T-helper 1 cell (primary cell): Measurements from ENCODE around the gene LIMA1.
"Not testable (repeated sequence)": the region's sequence is repeated elsewhere in the genome, so short reads cannot be mapped to it uniquely, and the experiment has no call there.

Experiments
- DNase-seq, 5 donors: peaks; one replicate each; pipeline ENCODE4 v3.0.0-alpha.2; 2012 to 2020

The LIMA1 gene

DNA sequence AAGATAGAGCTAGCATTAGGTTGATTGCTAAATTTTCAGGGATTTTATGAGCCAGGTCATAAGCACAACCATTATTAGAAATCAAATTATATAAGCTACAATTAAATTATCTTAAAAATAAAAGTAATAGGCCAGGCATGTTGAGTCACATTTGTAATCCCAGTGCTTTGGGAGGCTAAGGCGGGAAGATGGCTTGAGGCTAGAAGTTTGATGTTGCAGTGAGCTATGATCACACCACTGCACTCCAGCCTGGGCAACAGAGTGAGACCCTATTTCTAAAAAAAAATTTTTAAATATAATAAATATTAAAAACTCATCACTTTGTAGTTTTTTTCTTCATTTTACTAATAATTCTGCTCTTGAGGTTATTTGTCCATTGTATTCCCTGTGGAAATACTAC lies 1.9 kb upstream of the LIMA1 start:
- no peak for DNase-seq

DNA sequence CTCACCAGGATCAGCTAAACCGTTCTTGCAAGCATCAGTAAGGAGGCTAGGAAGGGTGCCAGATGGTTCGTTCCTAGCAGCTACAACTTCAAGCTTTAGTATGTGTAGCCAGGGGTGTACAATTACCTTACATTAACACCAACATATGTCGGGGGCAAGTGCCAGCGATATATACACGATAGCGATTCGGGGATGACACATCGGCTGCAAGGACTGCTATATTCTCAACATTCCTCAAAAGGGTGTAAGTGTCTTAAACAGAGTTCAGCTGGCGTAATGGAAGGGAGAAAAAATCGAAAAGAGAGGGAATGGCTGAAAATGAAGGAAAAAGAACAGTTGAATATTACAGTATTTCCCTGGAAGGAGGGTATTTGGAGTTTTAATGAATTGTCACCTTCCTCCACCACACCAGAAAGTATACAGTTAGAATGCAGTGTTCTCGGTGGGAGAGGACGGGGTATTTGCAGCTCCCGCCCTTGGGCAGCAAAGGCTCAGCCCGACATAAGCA lies 545 bp downstream of the LIMA1 start:
- DNase-seq = no peak

- DNase-seq = no peak
These were observed 3.8 kb downstream of the LIMA1 start for GRCh38 chr12:50279501-50279900.

GRCh38 chr12:50276912-50277671 lies 6.2 kb downstream of the LIMA1 start:
- DNase-seq = no peak

- no peak for DNase-seq
These were observed 7.3 kb downstream of the LIMA1 start for GRCh38 chr12:50276068-50276467.

- DNase-seq = no peak
These were observed 7.8 kb downstream of the LIMA1 start for GRCh38 chr12:50275556-50275955.

GRCh38 chr12:50275127-50275526 lies 8.2 kb downstream of the LIMA1 start:
- DNase-seq = not testable (repeated sequence)

GRCh38 chr12:50271724-50272247 lies 11.5 kb downstream of the LIMA1 start:
- no peak for DNase-seq

DNA sequence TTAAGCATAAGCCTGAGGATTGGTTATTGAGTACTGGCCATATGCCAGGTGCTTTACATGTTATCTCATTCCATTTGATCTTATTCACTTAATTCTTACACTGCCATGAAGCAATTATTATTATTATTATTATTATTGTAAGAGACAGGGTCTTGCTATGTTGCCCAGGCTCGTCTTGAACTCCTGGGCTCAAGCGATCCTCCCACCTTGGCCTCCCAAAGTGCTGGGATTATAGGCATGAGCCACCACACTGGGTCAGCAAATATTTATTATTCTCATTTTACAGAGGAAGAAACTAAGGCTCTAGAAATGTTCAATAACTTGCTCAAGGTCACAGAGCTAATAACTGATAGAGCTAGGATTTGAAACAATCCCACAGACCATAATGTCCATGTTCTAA lies 14.8 kb downstream of the LIMA1 start:
- DNase-seq = no peak

DNA sequence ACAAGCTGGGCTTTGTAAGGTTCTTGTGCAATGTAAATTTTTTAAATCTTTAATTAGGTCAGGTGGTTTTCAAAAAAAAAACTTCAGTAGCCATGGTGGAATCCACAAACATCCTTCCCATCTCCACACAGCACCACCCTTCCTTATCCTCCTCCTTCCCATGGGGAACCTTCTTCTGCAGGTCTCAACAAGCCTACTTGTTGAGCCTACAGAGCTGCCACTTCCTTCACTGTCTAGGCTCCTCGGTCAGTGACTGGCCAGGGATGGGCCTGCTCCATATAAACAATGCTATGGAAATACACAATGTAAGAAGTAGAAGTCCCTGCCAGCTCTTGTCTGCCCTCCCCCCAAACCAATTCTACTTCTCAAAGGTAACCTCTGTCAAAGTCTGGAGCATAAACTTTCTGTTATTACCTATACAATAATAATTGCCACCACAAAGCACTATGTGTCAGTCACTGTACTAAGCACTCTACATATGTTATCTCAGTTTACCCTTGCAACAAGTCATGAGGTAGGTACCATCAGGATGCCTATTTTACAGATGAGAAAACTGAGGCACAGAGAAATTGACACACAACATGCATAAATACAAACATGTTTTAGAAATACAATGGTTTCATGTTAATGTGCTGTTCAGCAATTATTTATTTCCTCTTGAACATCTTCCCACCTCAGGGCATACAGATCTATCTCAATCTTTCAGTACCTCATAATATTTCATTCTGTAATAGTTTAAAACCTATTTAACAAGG lies 17.4 kb downstream of the LIMA1 start:
- no peak for DNase-seq

- DNase-seq = no peak
These were observed 19.5 kb downstream of the LIMA1 start for GRCh38 chr12:50263832-50264231.

DNA sequence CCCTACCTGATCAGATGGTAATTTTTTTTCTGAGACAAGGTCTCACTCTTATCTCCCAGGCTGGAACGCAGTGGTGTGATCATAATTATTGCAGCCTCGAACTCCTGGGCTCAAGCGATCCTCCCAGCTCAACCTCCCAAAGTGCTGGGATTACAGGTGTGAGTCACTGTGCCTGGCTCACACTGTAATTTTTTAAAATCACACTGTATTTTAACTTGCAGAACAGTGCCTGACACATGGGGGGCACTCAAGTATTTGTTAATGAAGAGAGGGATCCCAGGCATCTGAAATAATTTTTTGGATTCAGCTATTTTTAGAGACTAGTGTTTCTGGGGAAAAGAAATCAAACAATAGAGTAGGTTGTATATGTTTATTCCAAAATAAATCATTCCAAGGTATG lies 21.7 kb downstream of the LIMA1 start:
- no peak for DNase-seq

GRCh38 chr12:50258167-50258551 lies 25.2 kb downstream of the LIMA1 start:
- no peak for DNase-seq

DNA sequence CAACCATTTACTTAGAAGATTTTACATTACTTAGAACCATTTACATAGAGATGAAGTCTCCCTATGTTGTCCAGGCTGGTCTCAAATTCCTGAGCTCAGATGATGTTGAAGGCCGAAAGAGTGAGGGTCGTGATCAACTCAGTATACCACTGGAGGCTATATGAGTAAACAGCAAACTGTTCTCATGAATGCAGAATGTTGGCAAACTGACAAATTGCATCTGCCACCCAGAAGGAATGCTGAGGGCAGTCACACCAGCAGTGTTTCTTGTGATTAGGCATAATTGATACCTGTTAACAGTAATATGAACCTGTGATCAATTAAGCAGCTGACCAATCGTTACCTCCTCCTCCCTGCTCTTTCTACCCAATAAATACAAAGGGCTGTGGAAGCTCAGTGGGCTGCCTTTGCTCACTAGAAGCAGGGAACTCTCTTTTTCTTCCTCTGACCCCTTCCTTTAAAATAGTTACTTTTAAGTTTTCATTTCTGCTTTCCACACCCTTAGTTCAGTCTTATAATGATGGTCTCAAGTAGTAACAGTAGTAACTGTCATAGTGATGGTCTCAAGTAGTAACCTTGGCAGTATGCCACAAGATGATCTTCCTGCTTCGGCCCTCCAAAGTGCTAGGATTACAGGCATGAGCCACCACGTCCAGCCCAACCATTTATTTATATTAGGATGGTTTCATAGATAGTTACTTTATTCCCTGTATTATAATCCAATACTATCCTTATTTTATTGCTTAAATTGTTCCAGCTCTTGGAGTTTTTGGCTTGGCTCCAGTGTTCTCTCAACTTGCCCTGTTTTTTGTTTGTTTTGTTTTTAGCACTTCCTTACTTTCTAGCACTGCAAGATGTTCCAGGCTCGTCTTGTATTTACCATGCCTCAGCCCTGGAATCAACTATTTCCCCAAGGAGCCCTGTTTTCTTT lies 25.8 kb downstream of the LIMA1 start:
- DNase-seq = no peak

DNA sequence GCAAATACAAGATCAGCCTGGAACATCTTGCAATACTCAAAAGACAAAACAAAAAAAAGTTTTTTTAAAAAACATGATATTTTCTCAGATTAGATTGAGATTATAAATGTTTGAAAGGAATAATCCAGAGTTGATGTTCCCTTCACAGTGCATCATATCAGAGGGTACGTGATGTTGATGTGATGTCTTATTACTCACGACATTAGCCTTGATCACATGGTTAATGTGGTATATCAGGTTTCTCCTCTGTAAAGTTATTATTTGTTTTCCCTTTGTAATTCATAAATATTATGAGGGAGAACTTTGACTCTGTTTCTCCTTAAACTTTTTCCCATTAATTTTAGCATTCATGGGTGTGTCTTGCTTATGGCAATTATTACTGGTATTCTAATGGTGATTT lies 26.6 kb downstream of the LIMA1 start:
- DNase-seq = no peak

- DNase-seq = no peak
These were observed 30.2 kb downstream of the LIMA1 start for GRCh38 chr12:50252977-50253602.

GRCh38 chr12:50251619-50252252 lies 31.6 kb downstream of the LIMA1 start:
- DNase-seq = peak in 1 of 5 donors; percentile 52

DNA sequence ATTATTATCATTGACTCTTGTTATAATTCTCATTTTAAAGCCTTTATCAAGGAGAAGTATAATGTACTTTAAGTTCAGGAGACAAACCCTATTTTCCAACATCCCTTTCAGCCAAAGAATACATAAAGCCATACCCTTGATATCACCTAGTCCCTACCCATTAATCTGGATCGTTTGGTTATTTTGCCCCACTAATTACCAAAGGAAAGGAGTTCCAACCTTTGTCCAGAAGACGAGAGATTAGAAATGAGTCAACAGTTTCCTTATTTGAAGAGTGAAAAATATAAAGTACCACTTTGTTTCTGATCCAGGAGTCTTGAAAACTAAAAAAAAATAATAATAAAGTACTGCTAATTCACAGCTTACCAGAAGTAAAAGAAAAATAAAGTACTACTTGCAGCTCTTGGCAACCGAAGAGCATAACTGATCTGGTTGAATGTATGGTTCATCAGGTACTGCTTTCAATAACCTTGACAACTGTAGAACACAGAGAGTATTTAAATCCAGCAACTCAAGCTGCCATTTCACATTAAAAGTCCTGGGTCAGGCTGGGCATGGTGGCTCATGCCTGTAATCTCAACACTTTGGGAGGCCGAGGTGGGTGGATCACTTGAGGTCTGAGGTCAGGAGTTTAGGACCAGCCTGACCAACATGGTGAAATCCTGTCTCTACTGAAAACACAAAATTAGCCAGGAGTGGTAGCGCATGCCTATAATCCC lies 33.7 kb downstream of the LIMA1 start:
- no peak for DNase-seq

DNA sequence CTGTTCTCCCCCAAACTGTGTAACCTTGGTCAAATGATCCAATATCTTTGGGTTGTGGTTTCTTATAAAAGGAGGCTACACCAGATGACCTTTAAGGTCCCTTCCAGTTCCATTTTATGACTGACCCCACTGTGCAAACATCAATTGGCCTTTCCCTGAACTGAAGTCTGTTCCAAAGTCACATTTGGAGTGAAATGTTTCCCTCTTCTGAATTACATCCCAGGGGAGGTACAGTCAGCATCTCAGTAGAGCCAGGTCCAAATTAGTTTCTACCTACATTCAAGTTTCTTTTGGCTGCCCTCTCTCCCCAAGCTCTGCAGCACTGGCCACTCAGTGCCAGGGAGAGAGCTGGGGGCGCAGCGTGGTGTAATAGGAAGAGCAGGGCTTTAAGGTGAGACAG lies 34.4 kb downstream of the LIMA1 start:
- no peak for DNase-seq

DNA sequence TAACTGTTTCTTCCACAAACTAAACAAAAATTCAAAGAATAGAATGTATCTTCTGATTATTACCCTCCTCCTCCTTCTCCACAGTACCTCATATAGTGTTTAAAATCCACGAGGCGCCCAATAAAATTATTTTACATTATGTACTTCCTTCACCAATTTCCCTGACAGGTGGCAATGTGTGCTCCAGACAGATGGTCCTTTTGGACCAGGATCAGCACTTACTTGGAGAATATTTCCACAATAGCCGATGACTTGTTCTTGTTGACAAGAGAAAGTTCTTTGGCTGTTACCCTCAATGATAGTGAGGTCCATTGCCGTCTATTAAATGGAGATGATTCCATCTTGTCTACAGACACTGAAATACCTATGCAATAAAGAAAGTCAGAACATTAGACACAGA lies 34.9 kb downstream of the LIMA1 start:
- DNase-seq = no peak

DNA sequence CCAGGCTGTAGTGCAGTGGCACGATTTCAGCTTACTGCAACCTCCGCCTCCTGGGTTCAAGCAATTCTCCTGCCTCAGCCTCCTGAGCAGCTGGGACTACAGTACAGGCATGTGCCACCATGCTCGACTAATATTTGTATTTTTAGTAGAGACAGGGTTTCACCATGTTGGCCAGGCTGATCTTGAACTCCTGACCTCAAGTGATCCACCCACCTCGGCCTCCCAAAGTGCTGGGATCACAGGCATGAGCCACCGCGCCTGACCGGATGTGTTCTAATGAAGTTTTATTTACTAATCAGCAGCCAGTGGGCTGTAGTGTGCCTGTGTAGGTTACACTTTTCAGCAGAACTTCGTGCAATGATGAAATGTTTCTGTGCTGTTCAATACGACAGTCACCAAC lies 35.7 kb downstream of the LIMA1 start:
- not testable (repeated sequence) for DNase-seq
